Measurements from ENCODE around the gene TBC1D23. TPM values are rescaled to one million over a fixed set of nuclear protein-coding genes. Genes with fewer than 3 reads are reported as not detected.
A peak's percentile ranks its signal among the peaks of the same experiment; 100 is the strongest.

TBC1D23 gene
- total RNA-seq (10 to 100 TPM; 24.0 to 30.3 TPM), polyA plus RNA-seq (10 to 100 TPM in 1 of 2 donors, 1 to 10 TPM in 1; 8.7 to 11.5 TPM)

- Histone ChIP-seq H3K36me3 (ENCODE audit: control insufficient read depth in 4 of 4, insufficient read depth in 3 of 4, low read depth in 1 of 4, low read length in 3 of 4) (no peaks in the 10 kb centered on the region), H3K27ac (ENCODE audit: low read depth in 1 of 2, low read length in 2 of 2) (peak within 1 kb of the TSS; percentile 95 to 98), H3K4me1 (ENCODE audit: control insufficient read depth in 4 of 4, insufficient read depth in 4 of 4, low read length in 3 of 4) (peaks cover 8 to 25% (median 15%) of the 10 kb centered on the region in 4 donors), H3K9ac (ENCODE audit: low read depth in 1 of 2, low read length in 2 of 2) (peak within 1 kb of the TSS; percentile 78 to 88), H3K4me3 (ENCODE audit: low read depth in 1 of 3, low read length in 3 of 3) (peak within 1 kb of the TSS; percentile 93 to 99 (median 97)), H3K9me3 (ENCODE audit: control insufficient read depth in 4 of 4, low read length in 3 of 4) (no peaks in the 10 kb centered on the region), H3K27me3 (ENCODE audit: control insufficient read depth in 4 of 4, insufficient read depth in 4 of 4, low read length in 3 of 4) (no peaks in the 10 kb centered on the region)
- WGBS = under 1% methylated on average over 49 of the region's 49 CpGs
- peak; percentile 96 for DNase-seq (ENCODE audit: low spot score)
- TF ChIP-seq RAD21 (IDR thresholded peaks at IDR 0.05) (peak; percentile 38 to 44), SP1 (IDR thresholded peaks at IDR 0.05) (peak; percentile 79), RXRA (IDR thresholded peaks at IDR 0.05) (peak; percentile 51 to 61), NR2F2 (IDR thresholded peaks at IDR 0.05) (no peak), FOXA2 (IDR thresholded peaks at IDR 0.05) (peak; percentile 45), EGR1 (IDR thresholded peaks at IDR 0.05; ENCODE audit: low read depth in 2 of 2) (peak in 1 of 2 donors; percentile 36), HNF4G (IDR thresholded peaks at IDR 0.05) (no peak), FOXA1 (IDR thresholded peaks at IDR 0.05) (peak; percentile 44), YY1 (IDR thresholded peaks at IDR 0.05) (peak; percentile 99), ATF3 (IDR thresholded peaks at IDR 0.05) (peak; percentile 58), TAF1 (conservative IDR thresholded peaks at IDR 0.05) (peak; percentile 81), HNF4A (conservative IDR thresholded peaks at IDR 0.05) (peak; percentile 68 to 70), REST (IDR thresholded peaks at IDR 0.05) (peak; percentile 95), GABPA (IDR thresholded peaks at IDR 0.05 in 1 of 2, conservative IDR thresholded peaks at IDR 0.05 in 1 of 2) (peak; percentile 47 to 87), JUND (IDR thresholded peaks at IDR 0.05) (peak; percentile 82 to 88), CTCF (IDR thresholded peaks at IDR 0.05; ENCODE audit: low read depth, low read length, missing input control) (no peak)
- TF ChIP-seq, protein P1, sequence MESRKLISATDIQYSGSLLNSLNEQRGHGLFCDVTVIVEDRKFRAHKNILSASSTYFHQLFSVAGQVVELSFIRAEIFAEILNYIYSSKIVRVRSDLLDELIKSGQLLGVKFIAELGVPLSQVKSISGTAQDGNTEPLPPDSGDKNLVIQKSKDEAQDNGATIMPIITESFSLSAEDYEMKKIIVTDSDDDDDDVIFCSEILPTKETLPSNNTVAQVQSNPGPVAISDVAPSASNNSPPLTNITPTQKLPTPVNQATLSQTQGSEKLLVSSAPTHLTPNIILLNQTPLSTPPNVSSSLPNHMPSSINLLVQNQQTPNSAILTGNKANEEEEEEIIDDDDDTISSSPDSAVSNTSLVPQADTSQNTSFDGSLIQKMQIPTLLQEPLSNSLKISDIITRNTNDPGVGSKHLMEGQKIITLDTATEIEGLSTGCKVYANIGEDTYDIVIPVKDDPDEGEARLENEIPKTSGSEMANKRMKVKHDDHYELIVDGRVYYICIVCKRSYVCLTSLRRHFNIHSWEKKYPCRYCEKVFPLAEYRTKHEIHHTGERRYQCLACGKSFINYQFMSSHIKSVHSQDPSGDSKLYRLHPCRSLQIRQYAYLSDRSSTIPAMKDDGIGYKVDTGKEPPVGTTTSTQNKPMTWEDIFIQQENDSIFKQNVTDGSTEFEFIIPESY (IDR thresholded peaks at IDR 0.05) = peak; percentile 68
- TF ChIP-seq, protein P2, sequence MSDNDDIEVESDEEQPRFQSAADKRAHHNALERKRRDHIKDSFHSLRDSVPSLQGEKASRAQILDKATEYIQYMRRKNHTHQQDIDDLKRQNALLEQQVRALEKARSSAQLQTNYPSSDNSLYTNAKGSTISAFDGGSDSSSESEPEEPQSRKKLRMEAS (IDR thresholded peaks at IDR 0.05) = peak; percentile 85
These were observed at the start of gene TBC1D23 for GRCh38 chr3:100260685-100261484. Gene TBC1D23, plus strand, starts transcription at chr3:100260992. Its CDS starts 27 bp downstream, at chr3:100261019.

Data from liver (tissue), 9 donors.